Measurements from ENCODE around the gene GPC3.

GPC3 gene

GRCh38 chrX:133818019-133818418 is 167.4 kb downstream of the GPC3 start:
- Histone ChIP-seq H3K27me3 (no peaks in the 10 kb centered on the region), H3K36me3 (no peaks in the 10 kb centered on the region), H3K4me1 (ENCODE audit: control insufficient read depth in 1 of 2, insufficient read depth in 1 of 2, low read depth in 1 of 2, low read length in 1 of 2) (no peaks in the 10 kb centered on the region), H3K9me3 (no peaks in the 10 kb centered on the region), H3K4me3 (ENCODE audit: low read depth in 1 of 2, low read length in 1 of 2) (no peak overlapping the region), H3K27ac (no peak overlapping the region)
- TF ChIP-seq, protein P1, sequence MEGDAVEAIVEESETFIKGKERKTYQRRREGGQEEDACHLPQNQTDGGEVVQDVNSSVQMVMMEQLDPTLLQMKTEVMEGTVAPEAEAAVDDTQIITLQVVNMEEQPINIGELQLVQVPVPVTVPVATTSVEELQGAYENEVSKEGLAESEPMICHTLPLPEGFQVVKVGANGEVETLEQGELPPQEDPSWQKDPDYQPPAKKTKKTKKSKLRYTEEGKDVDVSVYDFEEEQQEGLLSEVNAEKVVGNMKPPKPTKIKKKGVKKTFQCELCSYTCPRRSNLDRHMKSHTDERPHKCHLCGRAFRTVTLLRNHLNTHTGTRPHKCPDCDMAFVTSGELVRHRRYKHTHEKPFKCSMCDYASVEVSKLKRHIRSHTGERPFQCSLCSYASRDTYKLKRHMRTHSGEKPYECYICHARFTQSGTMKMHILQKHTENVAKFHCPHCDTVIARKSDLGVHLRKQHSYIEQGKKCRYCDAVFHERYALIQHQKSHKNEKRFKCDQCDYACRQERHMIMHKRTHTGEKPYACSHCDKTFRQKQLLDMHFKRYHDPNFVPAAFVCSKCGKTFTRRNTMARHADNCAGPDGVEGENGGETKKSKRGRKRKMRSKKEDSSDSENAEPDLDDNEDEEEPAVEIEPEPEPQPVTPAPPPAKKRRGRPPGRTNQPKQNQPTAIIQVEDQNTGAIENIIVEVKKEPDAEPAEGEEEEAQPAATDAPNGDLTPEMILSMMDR (IDR thresholded peaks at IDR 0.05) = no peak

DNA sequence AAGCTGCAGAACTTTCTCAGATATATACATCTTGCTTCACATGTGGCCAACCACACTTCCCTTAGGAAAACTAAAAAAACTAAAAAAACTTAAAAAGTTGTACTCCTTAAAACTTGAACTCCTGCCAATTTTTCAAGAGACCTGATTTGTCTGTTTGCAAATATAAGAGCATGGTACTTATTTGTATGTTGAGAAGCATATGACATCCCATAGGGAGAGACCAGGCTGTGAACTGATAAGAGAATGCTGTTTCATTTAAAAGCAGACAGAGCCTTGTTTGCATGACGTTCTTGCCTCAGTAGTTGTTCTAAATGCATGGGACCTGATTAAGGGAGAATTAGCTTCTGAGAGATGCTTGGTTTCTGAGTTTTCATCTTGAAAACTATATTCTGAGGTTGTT is 169.9 kb downstream of the GPC3 start:
- no peaks in the 10 kb centered on the region for H3K4me1 ChIP-seq (ENCODE audit: control insufficient read depth in 1 of 2, insufficient read depth in 1 of 2, low read depth in 1 of 2, low read length in 1 of 2)
- TF ChIP-seq, protein P1 (IDR thresholded peaks at IDR 0.05) = no peak
- no peak overlapping the region for H3K27ac ChIP-seq

GRCh38 chrX:133813971-133814370 is 171.4 kb downstream of the GPC3 start:
- TF ChIP-seq, protein P1 (IDR thresholded peaks at IDR 0.05) = no peak
- Histone ChIP-seq H3K4me1 (ENCODE audit: control insufficient read depth in 1 of 2, insufficient read depth in 1 of 2, low read depth in 1 of 2, low read length in 1 of 2) (no peaks in the 10 kb centered on the region), H3K36me3 (no peaks in the 10 kb centered on the region), H3K27me3 (no peaks in the 10 kb centered on the region), H3K9me3 (no peaks in the 10 kb centered on the region), H3K27ac (no peak overlapping the region), H3K4me3 (ENCODE audit: low read depth in 1 of 2, low read length in 1 of 2) (no peak overlapping the region)

More for the DNA sequence above, 169.9 kb downstream of the GPC3 start:
- no peaks in the 10 kb centered on the region for H3K9me3 ChIP-seq
- no peaks in the 10 kb centered on the region for H3K27me3 ChIP-seq
- H3K36me3 ChIP-seq = no peaks in the 10 kb centered on the region
- no peak overlapping the region for H3K4me3 ChIP-seq (ENCODE audit: low read depth in 1 of 2, low read length in 1 of 2)

DNA sequence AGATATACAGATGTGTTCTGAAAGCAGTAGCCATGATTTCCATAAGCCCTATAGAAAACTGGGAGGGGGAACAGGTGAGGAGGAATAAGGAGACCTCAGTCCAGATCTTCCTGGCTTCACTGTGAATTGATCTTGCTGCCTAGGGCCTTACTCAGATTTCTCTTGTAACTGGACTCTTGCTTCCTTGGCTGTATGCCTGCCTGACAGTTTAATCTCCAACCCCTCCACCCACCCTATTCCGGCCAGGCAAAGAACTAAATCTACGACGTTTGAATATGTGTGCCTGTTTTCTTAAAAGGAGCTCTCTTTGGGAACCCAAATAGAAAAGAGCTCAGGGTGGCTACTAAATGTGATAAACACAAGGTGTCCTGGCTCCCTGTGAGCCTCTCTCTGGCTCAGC is 173.0 kb downstream of the GPC3 start:
- Histone ChIP-seq H3K4me1 (ENCODE audit: control insufficient read depth in 1 of 2, insufficient read depth in 1 of 2, low read depth in 1 of 2, low read length in 1 of 2) (no peaks in the 10 kb centered on the region), H3K4me3 (ENCODE audit: low read depth in 1 of 2, low read length in 1 of 2) (no peak overlapping the region), H3K9me3 (no peaks in the 10 kb centered on the region), H3K36me3 (no peaks in the 10 kb centered on the region), H3K27me3 (no peaks in the 10 kb centered on the region), H3K27ac (no peak overlapping the region)
- TF ChIP-seq, protein P1 (IDR thresholded peaks at IDR 0.05) = no peak

GRCh38 chrX:133810925-133811324 is 174.5 kb downstream of the GPC3 start:
- no peak overlapping the region for H3K4me3 ChIP-seq (ENCODE audit: low read depth in 1 of 2, low read length in 1 of 2)
- H3K36me3 ChIP-seq = no peaks in the 10 kb centered on the region
- no peaks in the 10 kb centered on the region for H3K27me3 ChIP-seq
- no peak overlapping the region for H3K27ac ChIP-seq
- no peaks in the 10 kb centered on the region for H3K9me3 ChIP-seq
- no peaks in the 10 kb centered on the region for H3K4me1 ChIP-seq (ENCODE audit: control insufficient read depth in 1 of 2, insufficient read depth in 1 of 2, low read depth in 1 of 2, low read length in 1 of 2)
- TF ChIP-seq, protein P1 (IDR thresholded peaks at IDR 0.05) = no peak

GRCh38 chrX:133804072-133804471 is 181.3 kb downstream of the GPC3 start:
- H3K4me1 ChIP-seq (ENCODE audit: control insufficient read depth in 1 of 2, insufficient read depth in 1 of 2, low read depth in 1 of 2, low read length in 1 of 2) = no peaks in the 10 kb centered on the region
- H3K9me3 ChIP-seq = no peaks in the 10 kb centered on the region
- no peaks in the 10 kb centered on the region for H3K36me3 ChIP-seq
- no peak overlapping the region for H3K27ac ChIP-seq
- H3K4me3 ChIP-seq (ENCODE audit: low read depth in 1 of 2, low read length in 1 of 2) = no peak overlapping the region
- H3K27me3 ChIP-seq = no peaks in the 10 kb centered on the region
- TF ChIP-seq, protein P1 (IDR thresholded peaks at IDR 0.05) = no peak
